T-helper 17 cell (primary cell): ENCODE data around the gene DFFB. TPM values are rescaled to one million over a fixed set of nuclear protein-coding genes. Genes with fewer than 3 reads are reported as not detected.

Source experiments
- ATAC-seq: fragments of 150-1000 bp; cut with Tn5 transposase; 2 replicates; pipeline ENCODE4 v1.10.0; 2021; ENCODE audit warnings: mild to moderate bottlenecking, moderate library complexity
- DNase-seq, 3 donors: peaks; one replicate each; pipeline versions ENCODE4 v3.0.0 to v3.0.0-alpha.2; 2020 to 2021
- H3K9me3 ChIP-seq: one replicate; pipeline ENCODE4 v1.7.0; 2013; ENCODE audit warnings: low read length, mild to moderate bottlenecking; ENCODE audit not compliant: control insufficient read depth, poor library complexity, severe bottlenecking
- H3K27ac Mint-ChIP-seq: one replicate; pipeline ENCODE4 v1.8.0; 2022; ENCODE audit warnings: mild to moderate bottlenecking, moderate library complexity, mixed read lengths
- H3K27me3 Mint-ChIP-seq: one replicate; pipeline ENCODE4 v1.8.0; 2022; ENCODE audit warnings: mixed read lengths
- H3K36me3 Mint-ChIP-seq: one replicate; pipeline ENCODE4 v1.8.0; 2022; ENCODE audit warnings: low read depth, mixed read lengths
- H3K4me1 Mint-ChIP-seq: one replicate; pipeline ENCODE4 v1.8.0; 2022; ENCODE audit warnings: mild to moderate bottlenecking, mixed read lengths
- H3K4me3 Mint-ChIP-seq: one replicate; pipeline ENCODE4 v1.8.0; 2022; ENCODE audit warnings: mild to moderate bottlenecking, moderate library complexity, mixed read lengths
- total RNA-seq, 4 donors: library from RNA in 2 of 4; stranded (reverse) in 2 of 4; gene quantifications; one replicate each; pipeline ENCODE4 v1.2.3 and lab custom pipeline; 2022 to 2026

DFFB gene
- total RNA-seq, 2 donors from 2014 or later, result 14.9 to 15.3 TPM

- Mint-ChIP-seq H3K27ac (peak overlapping the region; percentile 2), H3K4me1 (peaks cover 12% of the 10 kb centered on the region), H3K4me3 (no peak overlapping the region), H3K27me3 (no peaks in the 10 kb centered on the region), H3K36me3 (no peaks in the 10 kb centered on the region)
- ATAC-seq (no peak), DNase-seq (no peak)
- H3K9me3 ChIP-seq, result no peaks in the 10 kb centered on the region
These were observed 39.2 kb downstream of the DFFB start for GRCh38 chr1:3896396-3897000.

GRCh38 chr1:3898475-3898735, 41.1 kb downstream of the DFFB start:
- H3K4me1 Mint-ChIP-seq, result peaks cover 23% of the 10 kb centered on the region
- ATAC-seq, result no peak
- no peaks in the 10 kb centered on the region for H3K36me3 Mint-ChIP-seq
- no peak for DNase-seq
- H3K27ac Mint-ChIP-seq, result peak overlapping the region; percentile 90
- no peak overlapping the region for H3K4me3 Mint-ChIP-seq
- no peaks in the 10 kb centered on the region for H3K9me3 ChIP-seq
- H3K27me3 Mint-ChIP-seq, result no peaks in the 10 kb centered on the region

GRCh38 chr1:3898994-3899753, 41.9 kb downstream of the DFFB start:
- Mint-ChIP-seq H3K4me1 (peaks cover 26% of the 10 kb centered on the region), H3K27me3 (no peaks in the 10 kb centered on the region), H3K27ac (peak overlapping the region; percentile 90), H3K4me3 (peak overlapping the region; percentile 95), H3K36me3 (no peaks in the 10 kb centered on the region)
- no peak for ATAC-seq
- DNase-seq, result no peak
- H3K9me3 ChIP-seq, result no peaks in the 10 kb centered on the region

GRCh38 chr1:3899754-3900149, 42.5 kb downstream of the DFFB start:
- Mint-ChIP-seq H3K4me1 (peaks cover 26% of the 10 kb centered on the region), H3K27ac (peak overlapping the region; percentile 90), H3K27me3 (no peaks in the 10 kb centered on the region), H3K36me3 (no peaks in the 10 kb centered on the region), H3K4me3 (peak overlapping the region; percentile 95)
- ATAC-seq (no peak), DNase-seq (peak in 1 of 3 donors; percentile 39)
- H3K9me3 ChIP-seq, result no peaks in the 10 kb centered on the region

GRCh38 chr1:3900150-3900968, 43.1 kb downstream of the DFFB start, which contains the start of gene C1orf174:
C1orf174 (minus strand) TSS chr1:3900272; CDS start chr1:3900186, 86 bp downstream.
- peak; percentile 85 to 93 (median 88) for DNase-seq
- ATAC-seq, result peak; percentile 84
- no peaks in the 10 kb centered on the region for H3K27me3 Mint-ChIP-seq
- peak within 1 kb of the TSS; percentile 90 for H3K27ac Mint-ChIP-seq
- H3K36me3 Mint-ChIP-seq, result no peaks in the 10 kb centered on the region
- H3K4me3 Mint-ChIP-seq, result peak within 1 kb of the TSS; percentile 95
- peaks cover 26% of the 10 kb centered on the region for H3K4me1 Mint-ChIP-seq
- H3K9me3 ChIP-seq, result no peaks in the 10 kb centered on the region

GRCh38 chr1:3900969-3901529, 43.8 kb downstream of the DFFB start:
- peak overlapping the region; percentile 95 for H3K4me3 Mint-ChIP-seq
- DNase-seq, result peak; percentile 68 to 76 (median 74)
- H3K27me3 Mint-ChIP-seq, result peaks cover 3% of the 10 kb centered on the region
- H3K4me1 Mint-ChIP-seq, result peaks cover 26% of the 10 kb centered on the region
- peak overlapping the region; percentile 90 for H3K27ac Mint-ChIP-seq
- no peaks in the 10 kb centered on the region for H3K36me3 Mint-ChIP-seq
- peak; percentile 18 for ATAC-seq
- no peaks in the 10 kb centered on the region for H3K9me3 ChIP-seq

GRCh38 chr1:3902111-3902511, 44.8 kb downstream of the DFFB start:
- peak overlapping the region; percentile 95 for H3K4me3 Mint-ChIP-seq
- H3K27ac Mint-ChIP-seq, result peak overlapping the region; percentile 85
- no peaks in the 10 kb centered on the region for H3K9me3 ChIP-seq
- peak; percentile 27 to 32 (median 30) for DNase-seq
- ATAC-seq, result no peak
- H3K27me3 Mint-ChIP-seq, result peaks cover 5% of the 10 kb centered on the region
- H3K36me3 Mint-ChIP-seq, result no peaks in the 10 kb centered on the region
- H3K4me1 Mint-ChIP-seq, result peaks cover 24% of the 10 kb centered on the region

GRCh38 chr1:3902571-3903091, 45.4 kb downstream of the DFFB start:
- no peaks in the 10 kb centered on the region for H3K9me3 ChIP-seq
- Mint-ChIP-seq H3K4me1 (peaks cover 26% of the 10 kb centered on the region), H3K27me3 (peaks cover 5% of the 10 kb centered on the region), H3K4me3 (peak overlapping the region; percentile 95), H3K27ac (peak overlapping the region; percentile 85), H3K36me3 (no peaks in the 10 kb centered on the region)
- no peak for DNase-seq
- no peak for ATAC-seq

- H3K4me3 Mint-ChIP-seq, result peak overlapping the region; percentile 95
- H3K27me3 Mint-ChIP-seq, result peaks cover 5% of the 10 kb centered on the region
- peak overlapping the region; percentile 85 for H3K27ac Mint-ChIP-seq
These were observed 46.1 kb downstream of the DFFB start for GRCh38 chr1:3903141-3904005.

GRCh38 chr1:3904006-3904842, 46.9 kb downstream of the DFFB start:
- peaks cover 26% of the 10 kb centered on the region for H3K4me1 Mint-ChIP-seq
- no peak for ATAC-seq
- no peak for DNase-seq
- H3K9me3 ChIP-seq, result no peaks in the 10 kb centered on the region
- peaks cover 5% of the 10 kb centered on the region for H3K27me3 Mint-ChIP-seq
- peak overlapping the region; percentile 85 for H3K27ac Mint-ChIP-seq
- no peaks in the 10 kb centered on the region for H3K36me3 Mint-ChIP-seq
- peak overlapping the region; percentile 59 for H3K4me3 Mint-ChIP-seq

More at GRCh38 chr1:3903141-3904005, 46.1 kb downstream of the DFFB start:
- Mint-ChIP-seq H3K36me3 (no peaks in the 10 kb centered on the region), H3K4me1 (peaks cover 26% of the 10 kb centered on the region)
- ATAC-seq, result no peak
- DNase-seq, result no peak
- no peaks in the 10 kb centered on the region for H3K9me3 ChIP-seq

- ATAC-seq, result no peak
- H3K27me3 Mint-ChIP-seq, result peaks cover 5% of the 10 kb centered on the region
- H3K27ac Mint-ChIP-seq, result peak overlapping the region; percentile 67
- H3K4me3 Mint-ChIP-seq, result no peak overlapping the region
- peaks cover 24% of the 10 kb centered on the region for H3K4me1 Mint-ChIP-seq
- H3K9me3 ChIP-seq, result no peaks in the 10 kb centered on the region
- DNase-seq, result no peak
- H3K36me3 Mint-ChIP-seq, result no peaks in the 10 kb centered on the region
These were observed 47.5 kb downstream of the DFFB start for GRCh38 chr1:3904843-3905185.
